Effector CD8-positive, alpha-beta T cell (primary cell): ENCODE measurements around the gene LHX4.

Experiments
- DNase-seq: peaks from one replicate; lab custom pipeline; 2025; lab: John Stamatoyannopoulos, UW

Gene LHX4

GRCh38 chr1:180257486-180257885 is 27.4 kb downstream of the LHX4 start:
- no peak for DNase-seq

- DNase-seq: no peak
Observed at GRCh38 chr1:180258290-180258689, 28.2 kb downstream of the LHX4 start.

GRCh38 chr1:180258935-180259334 is 28.9 kb downstream of the LHX4 start:
- DNase-seq: no peak

- DNase-seq: no peak
Observed at GRCh38 chr1:180259431-180260338, 29.6 kb downstream of the LHX4 start.

- DNase-seq: no peak
Observed at GRCh38 chr1:180260541-180260940, 30.5 kb downstream of the LHX4 start.

- DNase-seq: no peak
Observed at GRCh38 chr1:180261030-180261429, 31.0 kb downstream of the LHX4 start.

GRCh38 chr1:180261524-180262155 is 31.6 kb downstream of the LHX4 start:
- DNase-seq: no peak

- DNase-seq: no peak
Observed at GRCh38 chr1:180262628-180263488, 32.8 kb downstream of the LHX4 start.

- DNase-seq: no peak
Observed at GRCh38 chr1:180264595-180264994, 34.5 kb downstream of the LHX4 start.

- no peak for DNase-seq
Observed at GRCh38 chr1:180265201-180265600, 35.1 kb downstream of the LHX4 start.

- no peak for DNase-seq
Observed at GRCh38 chr1:180265871-180266270, 35.8 kb downstream of the LHX4 start.

GRCh38 chr1:180266275-180267210 is 36.5 kb downstream of the LHX4 start:
- DNase-seq: no peak

GRCh38 chr1:180267211-180267561 is 37.1 kb downstream of the LHX4 start:
- no peak for DNase-seq

GRCh38 chr1:180267761-180268555 is 37.9 kb downstream of the LHX4 start:
- no peak for DNase-seq

GRCh38 chr1:180268556-180269075 is 38.6 kb downstream of the LHX4 start:
- DNase-seq: no peak

GRCh38 chr1:180269645-180270529 is 39.8 kb downstream of the LHX4 start:
- no peak for DNase-seq

- no peak for DNase-seq
Observed at GRCh38 chr1:180270530-180271271, 40.6 kb downstream of the LHX4 start.
